ENCODE data around the gene HSPA5.
"Not testable (repeated sequence)": the region's sequence is repeated elsewhere in the genome, so short reads cannot be mapped to it uniquely, and the experiment has no call there.

The HSPA5 gene

GRCh38 chr9:125204477-125204876, 36.7 kb downstream of the HSPA5 start:
- Histone ChIP-seq H3K27me3 (ENCODE audit: control insufficient read depth, insufficient read depth, low read length) (no peaks in the 10 kb centered on the region), H3K9me3 (ENCODE audit: control insufficient read depth, low read length) (no peaks in the 10 kb centered on the region), H3K9ac (ENCODE audit: low read length) (no peak overlapping the region), H3K36me3 (ENCODE audit: control insufficient read depth, insufficient read depth, low read length) (no peaks in the 10 kb centered on the region), H3K4me1 (ENCODE audit: control insufficient read depth, insufficient read depth, low read length) (no peaks in the 10 kb centered on the region), H3K4me3 (ENCODE audit: low read length) (no peak overlapping the region)

GRCh38 chr9:125202846-125203618, 38.1 kb downstream of the HSPA5 start:
- H3K36me3 ChIP-seq (ENCODE audit: control insufficient read depth, insufficient read depth, low read length) = no peaks in the 10 kb centered on the region

GRCh38 chr9:125200216-125201047, 40.7 kb downstream of the HSPA5 start, which contains the start of gene RABEPK:
Gene RABEPK, plus strand, starts transcription at chr9:125200542. Its CDS starts 2,472 bp downstream, at chr9:125203014.
- Histone ChIP-seq H3K9ac (ENCODE audit: low read length) (peak within 1 kb of the TSS; percentile 95), H3K27me3 (ENCODE audit: control insufficient read depth, insufficient read depth, low read length) (no peaks in the 10 kb centered on the region), H3K9me3 (ENCODE audit: control insufficient read depth, low read length) (no peaks in the 10 kb centered on the region), H3K4me3 (ENCODE audit: low read length) (peak within 1 kb of the TSS; percentile 32), H3K36me3 (ENCODE audit: control insufficient read depth, insufficient read depth, low read length) (no peaks in the 10 kb centered on the region), H3K4me1 (ENCODE audit: control insufficient read depth, insufficient read depth, low read length) (no peaks in the 10 kb centered on the region)

More at GRCh38 chr9:125202846-125203618, 38.1 kb downstream of the HSPA5 start:
- no peaks in the 10 kb centered on the region for H3K9me3 ChIP-seq (ENCODE audit: control insufficient read depth, low read length)
- no peaks in the 10 kb centered on the region for H3K27me3 ChIP-seq (ENCODE audit: control insufficient read depth, insufficient read depth, low read length)
- H3K9ac ChIP-seq (ENCODE audit: low read length) = no peak overlapping the region
- H3K4me3 ChIP-seq (ENCODE audit: low read length) = no peak overlapping the region
- no peaks in the 10 kb centered on the region for H3K4me1 ChIP-seq (ENCODE audit: control insufficient read depth, insufficient read depth, low read length)

- not testable (repeated sequence) for H3K9me3 ChIP-seq (ENCODE audit: control insufficient read depth, low read length); H3K36me3 ChIP-seq (ENCODE audit: control insufficient read depth, insufficient read depth, low read length); H3K27me3 ChIP-seq (ENCODE audit: control insufficient read depth, insufficient read depth, low read length); H3K4me3 ChIP-seq (ENCODE audit: low read length); H3K9ac ChIP-seq (ENCODE audit: low read length); H3K4me1 ChIP-seq (ENCODE audit: control insufficient read depth, insufficient read depth, low read length)
Measured at GRCh38 chr9:125195591-125195990, 45.6 kb downstream of the HSPA5 start.

- H3K4me3 ChIP-seq (ENCODE audit: low read length); H3K9ac ChIP-seq (ENCODE audit: low read length); H3K4me1 ChIP-seq (ENCODE audit: control insufficient read depth, insufficient read depth, low read length); H3K36me3 ChIP-seq (ENCODE audit: control insufficient read depth, insufficient read depth, low read length); H3K27me3 ChIP-seq (ENCODE audit: control insufficient read depth, insufficient read depth, low read length); H3K9me3 ChIP-seq (ENCODE audit: control insufficient read depth, low read length): not testable (repeated sequence)
Measured at GRCh38 chr9:125194466-125194865, 46.7 kb downstream of the HSPA5 start.

GRCh38 chr9:125190361-125190801, 50.8 kb downstream of the HSPA5 start:
- Histone ChIP-seq H3K36me3 (ENCODE audit: control insufficient read depth, insufficient read depth, low read length) (no peaks in the 10 kb centered on the region), H3K4me1 (ENCODE audit: control insufficient read depth, insufficient read depth, low read length) (peaks cover 4% of the 10 kb centered on the region), H3K4me3 (ENCODE audit: low read length) (peak overlapping the region; percentile 78), H3K9me3 (ENCODE audit: control insufficient read depth, low read length) (no peaks in the 10 kb centered on the region), H3K9ac (ENCODE audit: low read length) (peak overlapping the region; percentile 99), H3K27me3 (ENCODE audit: control insufficient read depth, insufficient read depth, low read length) (no peaks in the 10 kb centered on the region)

- Histone ChIP-seq H3K9me3 (ENCODE audit: control insufficient read depth, low read length) (no peaks in the 10 kb centered on the region), H3K4me1 (ENCODE audit: control insufficient read depth, insufficient read depth, low read length) (peaks cover 4% of the 10 kb centered on the region), H3K9ac (ENCODE audit: low read length) (peak within 1 kb of the TSS; percentile 99), H3K36me3 (ENCODE audit: control insufficient read depth, insufficient read depth, low read length) (no peaks in the 10 kb centered on the region), H3K27me3 (ENCODE audit: control insufficient read depth, insufficient read depth, low read length) (no peaks in the 10 kb centered on the region), H3K4me3 (ENCODE audit: low read length) (peak within 1 kb of the TSS; percentile 78)
Measured at GRCh38 chr9:125189361-125190289, 51.5 kb downstream of the HSPA5 start, which contains the start of gene PPP6C. Gene PPP6C, minus strand, starts transcription at chr9:125189803. Its CDS starts 85 bp downstream, at chr9:125189718.

- H3K27me3 ChIP-seq (ENCODE audit: control insufficient read depth, insufficient read depth, low read length) = no peaks in the 10 kb centered on the region
- no peaks in the 10 kb centered on the region for H3K9me3 ChIP-seq (ENCODE audit: control insufficient read depth, low read length)
- peaks cover 4% of the 10 kb centered on the region for H3K4me1 ChIP-seq (ENCODE audit: control insufficient read depth, insufficient read depth, low read length)
- H3K4me3 ChIP-seq (ENCODE audit: low read length) = peak overlapping the region; percentile 78
- H3K9ac ChIP-seq (ENCODE audit: low read length) = peak overlapping the region; percentile 99
- no peaks in the 10 kb centered on the region for H3K36me3 ChIP-seq (ENCODE audit: control insufficient read depth, insufficient read depth, low read length)
Measured at GRCh38 chr9:125189011-125189360, 52.2 kb downstream of the HSPA5 start.
